ENCODE measurements around the gene GSTM2. TPM values are rescaled to one million over a fixed set of nuclear protein-coding genes. Genes with fewer than 3 reads are reported as not detected.

Gene GSTM2
- total RNA-seq, 1 donor from 2014 or later, result 37.3 TPM

GRCh38 chr1:109637446-109637845 lies 30.4 kb upstream of the GSTM2 start:
- no peak for TF ChIP-seq CTCF (IDR thresholded peaks at IDR 0.05)
- DNase-seq, result peak; percentile 40
- Histone ChIP-seq H3K27ac (no peak overlapping the region), H3K9me3 (no peaks in the 10 kb centered on the region), H3K4me3 (no peak overlapping the region), H3K27me3 (no peaks in the 10 kb centered on the region), H3K36me3 (no peaks in the 10 kb centered on the region), H3K4me1 (peaks cover 5% of the 10 kb centered on the region)
- intact Hi-C loops (cut with DNase I), result no loop called here
- ATAC-seq, result no peak

GRCh38 chr1:109639063-109639840 lies 28.6 kb upstream of the GSTM2 start:
- Histone ChIP-seq H3K27me3 (no peaks in the 10 kb centered on the region), H3K4me3 (no peak overlapping the region), H3K27ac (no peak overlapping the region), H3K36me3 (no peaks in the 10 kb centered on the region), H3K4me1 (peaks cover 8% of the 10 kb centered on the region), H3K9me3 (no peaks in the 10 kb centered on the region)
- ATAC-seq (no peak), DNase-seq (peak; percentile 40)
- TF ChIP-seq CTCF (IDR thresholded peaks at IDR 0.05), result no peak
- intact Hi-C loops (cut with DNase I), result no loop called here

- DNase-seq, result peak; percentile 52
- intact Hi-C loops (cut with DNase I), result loop anchor here (5.0 kb wide), 1 partner anchor 132 kb away; no protein-coding TSS in a partner anchor
- no peak overlapping the region for H3K4me3 ChIP-seq
- peaks cover 8% of the 10 kb centered on the region for H3K4me1 ChIP-seq
- H3K9me3 ChIP-seq, result no peaks in the 10 kb centered on the region
- H3K27ac ChIP-seq, result no peak overlapping the region
- H3K36me3 ChIP-seq, result no peaks in the 10 kb centered on the region
- no peaks in the 10 kb centered on the region for H3K27me3 ChIP-seq
- ATAC-seq, result no peak
- no peak for TF ChIP-seq CTCF (IDR thresholded peaks at IDR 0.05)
Observed at GRCh38 chr1:109639841-109640184, 28.0 kb upstream of the GSTM2 start.

GRCh38 chr1:109640285-109640865 lies 27.5 kb upstream of the GSTM2 start:
- Histone ChIP-seq H3K27me3 (no peaks in the 10 kb centered on the region), H3K4me1 (peaks cover 8% of the 10 kb centered on the region), H3K4me3 (no peak overlapping the region), H3K36me3 (no peaks in the 10 kb centered on the region), H3K9me3 (no peaks in the 10 kb centered on the region), H3K27ac (no peak overlapping the region)
- peak; percentile 97 for TF ChIP-seq CTCF (IDR thresholded peaks at IDR 0.05)
- peak; percentile 91 for DNase-seq
- intact Hi-C loops (cut with DNase I), result loop anchor here (5.0 kb wide), 1 partner anchor 132 kb away; no protein-coding TSS in a partner anchor
- ATAC-seq, result peak; percentile 90

GRCh38 chr1:109641078-109641740 lies 26.6 kb upstream of the GSTM2 start:
- Histone ChIP-seq H3K27ac (no peak overlapping the region), H3K36me3 (no peaks in the 10 kb centered on the region), H3K27me3 (no peaks in the 10 kb centered on the region), H3K4me1 (peaks cover 6% of the 10 kb centered on the region), H3K4me3 (no peak overlapping the region), H3K9me3 (no peaks in the 10 kb centered on the region)
- intact Hi-C loops (cut with DNase I), result loop anchor here (5.0 kb wide), 1 partner anchor 131 kb away; no protein-coding TSS in a partner anchor
- ATAC-seq (no peak), DNase-seq (peak; percentile 20)
- no peak for TF ChIP-seq CTCF (IDR thresholded peaks at IDR 0.05)

Data from upper lobe of right lung (tissue), 1 donor.